Measurements from ENCODE around the gene C2orf80. TPM values are rescaled to one million over a fixed set of nuclear protein-coding genes. Genes with fewer than 3 reads are reported as not detected.

C2orf80 gene
- total and polyA plus RNA-seq, 2 donors (not counting 1 experiment from before 2014, with no cell fraction given): not detected

DNA sequence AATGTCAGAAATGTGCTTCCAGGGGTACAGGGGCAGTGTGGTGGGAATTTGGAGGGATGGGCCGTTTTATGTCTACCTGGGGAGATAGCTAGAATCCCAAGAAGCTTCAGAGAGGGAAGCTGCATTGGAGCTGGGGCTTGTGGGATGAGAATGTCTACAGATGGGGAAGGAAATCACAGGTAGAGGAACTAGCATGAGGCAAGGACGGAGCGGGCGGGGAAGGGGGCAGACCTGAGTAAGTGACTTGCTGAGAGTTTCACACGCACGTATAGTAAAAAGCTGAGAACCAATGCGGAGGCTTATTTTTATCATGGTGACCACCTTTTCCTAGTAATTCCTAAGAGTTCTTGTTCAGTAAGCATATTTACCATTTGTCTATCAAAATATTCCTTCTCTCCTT lies 6.3 kb downstream of the C2orf80 start:
- no peak overlapping the region for H3K27ac ChIP-seq (ENCODE audit: low read length in 2 of 2)
- H3K9ac ChIP-seq (ENCODE audit: low read length): no peak overlapping the region
- H3K79me2 ChIP-seq (ENCODE audit: control insufficient read depth, insufficient read depth, low read length): no peaks in the 10 kb centered on the region
- intact Hi-C loops (cut with micrococcal nuclease): no loop called here
- H3K36me3 ChIP-seq (replicated peaks in 1 of 2; ENCODE audit: control extremely low read depth in 1 of 2, control insufficient read depth in 1 of 2, extremely low read depth in 1 of 2, insufficient read depth in 2 of 2, low read length in 1 of 2): no peaks in the 10 kb centered on the region
- DNase-seq (no peak), ATAC-seq (ENCODE audit: low read depth) (no peak)
- H3K27me3 Mint-ChIP-seq: peaks cover 22% of the 10 kb centered on the region
- no peak overlapping the region for H3K27ac Mint-ChIP-seq
- peak overlapping the region in 2 of 5 experiments; percentile 9 to 18 for H3K4me3 ChIP-seq (ENCODE audit: control extremely low read depth in 1 of 5, extremely low read depth in 1 of 5, insufficient read depth in 1 of 5, low read depth in 2 of 5, low read length in 4 of 5)
- H3K4me3 Mint-ChIP-seq: peak overlapping the region; percentile 54
- H3K4me1 ChIP-seq (ENCODE audit: control insufficient read depth in 2 of 2, insufficient read depth in 2 of 2, low read length in 2 of 2): peaks cover 0 to 3% of the 10 kb centered on the region in 2 donors
- H2AFZ ChIP-seq (ENCODE audit: insufficient read depth, low read depth, low read length, poor library complexity, severe bottlenecking): no peak overlapping the region
- ChIA-PET CTCF (no interaction called here), POLR2A (no interaction called here)
- H3K4me2 ChIP-seq (replicated peaks; ENCODE audit: low read depth, low read length, poor library complexity, severe bottlenecking): peak overlapping the region; percentile 26
- peaks cover 12% of the 10 kb centered on the region for H3K4me1 Mint-ChIP-seq
- 38% methylated on average over 1 of the region's 7 CpGs for WGBS (ENCODE audit: insufficient coverage)
- no peaks in the 10 kb centered on the region for H3K9me3 Mint-ChIP-seq (ENCODE audit: insufficient read depth)
- H3K27me3 ChIP-seq (replicated peaks in 1 of 4; ENCODE audit: control extremely low read depth in 1 of 4, control insufficient read depth in 3 of 4, insufficient read depth in 4 of 4, low read length in 3 of 4): peaks cover 0 to 6% (median 0%) of the 10 kb centered on the region in 4 experiments
- H3K9me3 ChIP-seq (ENCODE audit: control extremely low read depth in 1 of 3, control insufficient read depth in 2 of 3, insufficient read depth in 1 of 3, low read length in 2 of 3): no peaks in the 10 kb centered on the region
- no peaks in the 10 kb centered on the region for H4K20me1 ChIP-seq (ENCODE audit: control insufficient read depth, insufficient read depth, low read length, poor library complexity, severe bottlenecking)
- no peak for TF ChIP-seq EZH2 (IDR thresholded peaks at IDR 0.05; ENCODE audit: borderline replicate concordance, insufficient read depth, low read depth, low read length, poor library complexity, severe bottlenecking)

DNA sequence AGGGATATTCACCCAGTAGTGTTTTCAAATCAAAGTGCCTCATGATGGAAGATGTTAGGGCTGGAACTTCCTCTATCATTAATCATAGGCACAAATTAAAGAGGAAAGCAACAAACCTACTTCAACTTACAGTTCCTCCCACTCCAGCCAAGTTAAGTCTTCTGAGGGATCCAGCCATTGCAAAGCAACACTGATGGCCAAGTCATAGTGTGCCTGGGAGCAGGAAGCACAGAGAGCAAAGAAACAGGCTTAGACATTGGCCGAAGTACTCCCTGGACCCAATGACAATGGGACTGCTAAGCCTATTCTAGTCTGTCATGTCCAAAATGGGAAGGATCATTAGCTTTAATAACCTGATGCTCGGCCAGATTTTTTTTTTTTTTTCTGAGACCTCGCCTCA lies 7.0 kb downstream of the C2orf80 start:
- H3K4me3 Mint-ChIP-seq: no peak overlapping the region
- WGBS (ENCODE audit: insufficient coverage): 100% methylated on average over 1 of the region's 3 CpGs

More for the DNA sequence above, 7.0 kb downstream of the C2orf80 start:
- Mint-ChIP-seq H3K27ac (no peak overlapping the region), H3K9me3 (ENCODE audit: insufficient read depth) (no peaks in the 10 kb centered on the region), H3K4me1 (peaks cover 12% of the 10 kb centered on the region), H3K27me3 (peaks cover 25% of the 10 kb centered on the region)
- Histone ChIP-seq H3K79me2 (ENCODE audit: control insufficient read depth, insufficient read depth, low read length) (no peaks in the 10 kb centered on the region), H3K27ac (ENCODE audit: low read length in 2 of 2) (no peak overlapping the region), H3K27me3 (replicated peaks in 1 of 4; ENCODE audit: control extremely low read depth in 1 of 4, control insufficient read depth in 3 of 4, insufficient read depth in 4 of 4, low read length in 3 of 4) (peaks cover 0 to 6% (median 0%) of the 10 kb centered on the region in 4 experiments), H2AFZ (ENCODE audit: insufficient read depth, low read depth, low read length, poor library complexity, severe bottlenecking) (no peak overlapping the region), H3K36me3 (replicated peaks in 1 of 2; ENCODE audit: control extremely low read depth in 1 of 2, control insufficient read depth in 1 of 2, extremely low read depth in 1 of 2, insufficient read depth in 2 of 2, low read length in 1 of 2) (no peaks in the 10 kb centered on the region), H3K4me1 (ENCODE audit: control insufficient read depth in 2 of 2, insufficient read depth in 2 of 2, low read length in 2 of 2) (peaks cover 0 to 3% of the 10 kb centered on the region in 2 donors), H4K20me1 (ENCODE audit: control insufficient read depth, insufficient read depth, low read length, poor library complexity, severe bottlenecking) (no peaks in the 10 kb centered on the region), H3K9ac (ENCODE audit: low read length) (no peak overlapping the region), H3K9me3 (ENCODE audit: control extremely low read depth in 1 of 3, control insufficient read depth in 2 of 3, insufficient read depth in 1 of 3, low read length in 2 of 3) (no peaks in the 10 kb centered on the region), H3K4me2 (replicated peaks; ENCODE audit: low read depth, low read length, poor library complexity, severe bottlenecking) (no peak overlapping the region), H3K4me3 (ENCODE audit: control extremely low read depth in 1 of 5, extremely low read depth in 1 of 5, insufficient read depth in 1 of 5, low read depth in 2 of 5, low read length in 4 of 5) (no peak overlapping the region)
- POLR2A ChIA-PET: no interaction called here
- no peak for ATAC-seq (ENCODE audit: low read depth)
- CTCF ChIA-PET: no interaction called here
- no peak for DNase-seq
- intact Hi-C loops (cut with micrococcal nuclease): no loop called here
- TF ChIP-seq, protein P1, sequence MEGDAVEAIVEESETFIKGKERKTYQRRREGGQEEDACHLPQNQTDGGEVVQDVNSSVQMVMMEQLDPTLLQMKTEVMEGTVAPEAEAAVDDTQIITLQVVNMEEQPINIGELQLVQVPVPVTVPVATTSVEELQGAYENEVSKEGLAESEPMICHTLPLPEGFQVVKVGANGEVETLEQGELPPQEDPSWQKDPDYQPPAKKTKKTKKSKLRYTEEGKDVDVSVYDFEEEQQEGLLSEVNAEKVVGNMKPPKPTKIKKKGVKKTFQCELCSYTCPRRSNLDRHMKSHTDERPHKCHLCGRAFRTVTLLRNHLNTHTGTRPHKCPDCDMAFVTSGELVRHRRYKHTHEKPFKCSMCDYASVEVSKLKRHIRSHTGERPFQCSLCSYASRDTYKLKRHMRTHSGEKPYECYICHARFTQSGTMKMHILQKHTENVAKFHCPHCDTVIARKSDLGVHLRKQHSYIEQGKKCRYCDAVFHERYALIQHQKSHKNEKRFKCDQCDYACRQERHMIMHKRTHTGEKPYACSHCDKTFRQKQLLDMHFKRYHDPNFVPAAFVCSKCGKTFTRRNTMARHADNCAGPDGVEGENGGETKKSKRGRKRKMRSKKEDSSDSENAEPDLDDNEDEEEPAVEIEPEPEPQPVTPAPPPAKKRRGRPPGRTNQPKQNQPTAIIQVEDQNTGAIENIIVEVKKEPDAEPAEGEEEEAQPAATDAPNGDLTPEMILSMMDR (IDR thresholded peaks at IDR 0.05): no peak
- no peak for TF ChIP-seq EZH2 (IDR thresholded peaks at IDR 0.05; ENCODE audit: borderline replicate concordance, insufficient read depth, low read depth, low read length, poor library complexity, severe bottlenecking)

All from B cell (primary cell).